Epithelial cell of proximal tubule (primary cell): ENCODE measurements around the gene TMPRSS5. TPM values are rescaled to one million over a fixed set of nuclear protein-coding genes. Genes with fewer than 3 reads are reported as not detected.
A peak's percentile ranks its signal among the peaks of the same experiment; 100 is the strongest.

Source experiments
- DNase-seq: peaks from one replicate; pipeline ENCODE4 v3.0.0-alpha.2; 2011; ENCODE audit warnings: low read depth
- H3K4me3 ChIP-seq: 2 replicates; pipeline ENCODE4 v1.5.1; 2011; ENCODE audit warnings: low read depth, mild to moderate bottlenecking, low read length
- total RNA-seq: library from RNA; depleted of rRNA; stranded (reverse); fragments of >200 nt; gene quantifications from 2 replicates; pipeline ENCODE4 v1.2.3, GENCODE V29; 2015
- TF ChIP-seq, protein P1 (sequence below): conservative IDR thresholded peaks from 2 replicates; pipeline ENCODE4 v1.5.1; 2012; ENCODE audit warnings: low read depth, mild to moderate bottlenecking, low read length

The TMPRSS5 gene
- 0.07 and 0.63 TPM in 2 replicates for total RNA-seq

DNA sequence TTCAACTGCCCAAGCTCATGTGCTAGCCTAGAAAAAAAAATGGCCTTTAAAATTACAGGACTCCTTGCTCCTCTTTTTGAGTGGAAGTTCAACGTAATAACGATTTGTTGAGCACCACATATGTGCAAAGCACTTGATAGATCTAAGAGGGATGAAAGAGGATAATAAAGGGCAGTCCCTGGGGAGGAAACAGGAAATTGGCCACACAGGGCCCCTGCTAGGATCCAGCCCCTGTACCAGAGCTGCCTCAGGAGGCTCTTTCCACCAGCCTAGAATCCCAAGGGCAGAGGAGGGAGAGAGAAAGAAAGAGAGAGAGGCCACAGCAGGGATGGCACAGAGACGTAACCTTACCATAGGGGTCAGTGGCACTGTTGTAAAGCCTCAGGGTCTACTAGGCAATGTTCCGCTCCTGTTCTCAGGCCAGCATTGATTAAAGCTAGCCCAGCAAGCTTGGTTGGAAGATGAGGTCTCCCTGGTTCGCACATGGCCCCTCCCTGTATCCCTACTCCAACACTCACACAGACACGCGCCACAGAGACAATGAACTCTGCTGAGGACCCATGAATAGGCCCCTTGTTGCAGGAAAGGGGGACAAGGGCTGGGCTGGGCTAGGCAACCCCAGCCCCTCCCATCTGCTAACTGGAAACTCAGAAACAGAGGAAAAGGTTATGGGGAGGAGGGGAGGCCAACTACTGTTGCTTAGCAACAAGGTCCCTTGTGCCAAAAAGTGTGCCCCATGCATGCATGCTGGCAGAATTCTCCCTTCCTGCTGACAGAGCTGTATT is at the start of gene TMPRSS5:
TMPRSS5 (minus strand) TSS at position 438 of the 785 bp plus-strand sequence; CDS start at position 354, 84 bp downstream.
- H3K4me3 ChIP-seq: no peak within 1 kb of the TSS
- DNase-seq: no peak
- TF ChIP-seq, protein P1, sequence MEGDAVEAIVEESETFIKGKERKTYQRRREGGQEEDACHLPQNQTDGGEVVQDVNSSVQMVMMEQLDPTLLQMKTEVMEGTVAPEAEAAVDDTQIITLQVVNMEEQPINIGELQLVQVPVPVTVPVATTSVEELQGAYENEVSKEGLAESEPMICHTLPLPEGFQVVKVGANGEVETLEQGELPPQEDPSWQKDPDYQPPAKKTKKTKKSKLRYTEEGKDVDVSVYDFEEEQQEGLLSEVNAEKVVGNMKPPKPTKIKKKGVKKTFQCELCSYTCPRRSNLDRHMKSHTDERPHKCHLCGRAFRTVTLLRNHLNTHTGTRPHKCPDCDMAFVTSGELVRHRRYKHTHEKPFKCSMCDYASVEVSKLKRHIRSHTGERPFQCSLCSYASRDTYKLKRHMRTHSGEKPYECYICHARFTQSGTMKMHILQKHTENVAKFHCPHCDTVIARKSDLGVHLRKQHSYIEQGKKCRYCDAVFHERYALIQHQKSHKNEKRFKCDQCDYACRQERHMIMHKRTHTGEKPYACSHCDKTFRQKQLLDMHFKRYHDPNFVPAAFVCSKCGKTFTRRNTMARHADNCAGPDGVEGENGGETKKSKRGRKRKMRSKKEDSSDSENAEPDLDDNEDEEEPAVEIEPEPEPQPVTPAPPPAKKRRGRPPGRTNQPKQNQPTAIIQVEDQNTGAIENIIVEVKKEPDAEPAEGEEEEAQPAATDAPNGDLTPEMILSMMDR: no peak

DNA sequence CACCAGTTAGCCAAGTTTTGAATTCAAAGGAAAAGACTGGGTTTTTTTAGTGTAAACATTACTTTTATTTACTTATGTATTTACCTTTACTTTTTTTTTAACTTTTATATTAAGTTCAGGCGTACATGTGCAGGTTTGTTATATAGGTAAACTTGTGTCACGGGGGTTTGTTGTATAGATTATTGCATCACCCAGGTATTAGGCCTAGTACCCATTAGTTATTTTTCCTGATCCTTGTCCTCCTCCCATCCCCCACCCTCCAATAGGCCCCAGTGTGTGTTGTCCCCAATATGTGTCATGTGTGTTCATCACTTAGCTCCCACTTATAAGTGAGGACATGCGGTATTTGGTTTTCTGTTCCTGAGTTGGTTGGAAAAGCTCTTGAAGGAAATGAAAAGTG is 46.8 kb upstream of the TMPRSS5 start:
- H3K4me3 ChIP-seq: no peak overlapping the region
- no peak for DNase-seq
- TF ChIP-seq, protein P1: no peak

DNA sequence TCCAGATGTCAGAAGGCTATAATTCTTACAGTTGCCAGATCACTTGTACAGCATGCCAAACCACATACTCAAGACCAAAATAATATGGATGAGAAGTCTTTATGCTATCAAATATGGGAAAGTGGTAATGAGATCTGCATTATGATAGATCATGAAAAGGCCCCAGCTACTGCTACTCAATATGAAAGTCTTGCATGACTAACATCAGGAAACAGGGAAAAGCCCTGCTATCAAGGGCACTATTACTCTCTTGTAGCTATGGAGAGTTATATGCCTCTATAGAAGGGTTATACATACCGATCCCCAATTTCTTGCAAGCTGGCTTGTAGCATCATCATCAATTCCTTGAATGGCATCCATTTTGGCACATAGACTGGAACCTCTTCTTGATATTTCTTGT is 30.2 kb upstream of the TMPRSS5 start:
- TF ChIP-seq, protein P1: no peak
- DNase-seq: no peak
- H3K4me3 ChIP-seq: no peak overlapping the region

DNA sequence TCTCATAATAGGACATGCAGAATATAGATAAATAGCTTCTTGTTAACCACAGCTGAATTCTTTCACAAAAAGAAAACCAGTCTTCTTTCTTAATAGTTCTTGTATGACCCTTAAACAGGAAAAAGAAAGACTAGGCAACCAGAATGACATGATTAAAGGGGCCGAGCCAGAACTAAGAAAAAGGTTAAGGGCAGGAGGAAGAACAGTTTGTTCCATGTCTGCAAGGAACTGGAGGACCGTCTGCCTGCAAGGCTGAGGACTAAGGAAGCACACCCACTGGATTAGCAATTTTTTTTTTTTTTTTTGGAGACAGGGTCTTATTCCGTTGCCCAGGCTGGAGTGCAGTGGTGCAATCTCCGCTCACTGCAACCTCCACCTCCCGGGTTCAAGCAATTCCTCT is 26.0 kb upstream of the TMPRSS5 start:
- TF ChIP-seq, protein P1: no peak
- no peak overlapping the region for H3K4me3 ChIP-seq
- no peak for DNase-seq

DNA sequence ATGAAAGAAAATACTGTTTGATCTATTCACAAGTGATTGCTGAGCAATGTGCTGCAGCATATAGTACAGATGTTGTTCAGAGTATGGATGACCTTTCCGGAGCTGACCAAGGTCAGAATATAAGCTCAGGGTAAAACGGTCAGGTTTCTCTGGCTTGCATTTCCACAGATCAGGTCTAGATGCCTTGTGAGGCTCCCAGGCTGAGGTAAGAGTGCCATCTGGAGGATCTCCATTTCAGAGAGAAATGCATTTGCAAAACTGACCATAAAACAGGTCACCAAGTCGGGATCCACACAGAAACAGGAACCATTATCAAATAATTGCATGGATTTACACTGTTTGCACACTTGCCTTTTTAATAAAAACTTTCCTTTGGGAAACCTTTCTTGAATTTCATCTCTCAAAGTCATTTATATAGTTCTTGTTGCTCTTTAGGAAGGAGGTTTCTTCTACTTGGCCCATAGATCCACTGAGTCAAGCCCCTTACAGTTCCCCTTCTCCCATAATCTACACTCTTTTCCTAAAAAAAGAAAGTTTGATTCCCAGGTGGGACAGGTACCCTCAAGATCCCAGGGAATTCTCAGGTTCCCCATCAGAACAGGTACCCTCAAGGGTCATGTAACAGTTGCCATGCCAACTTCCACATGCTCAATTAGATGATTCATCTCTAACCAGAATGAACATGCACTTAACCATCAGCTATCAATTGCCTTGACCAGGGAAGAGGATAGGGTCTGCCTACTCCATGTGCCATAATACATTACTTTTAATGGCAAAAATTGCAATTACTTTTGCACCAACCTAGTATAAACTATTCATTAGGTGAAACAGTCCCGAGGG is 25.0 kb upstream of the TMPRSS5 start:
- peak; percentile 22 for DNase-seq
- TF ChIP-seq, protein P1: peak; percentile 77
- no peak overlapping the region for H3K4me3 ChIP-seq

DNA sequence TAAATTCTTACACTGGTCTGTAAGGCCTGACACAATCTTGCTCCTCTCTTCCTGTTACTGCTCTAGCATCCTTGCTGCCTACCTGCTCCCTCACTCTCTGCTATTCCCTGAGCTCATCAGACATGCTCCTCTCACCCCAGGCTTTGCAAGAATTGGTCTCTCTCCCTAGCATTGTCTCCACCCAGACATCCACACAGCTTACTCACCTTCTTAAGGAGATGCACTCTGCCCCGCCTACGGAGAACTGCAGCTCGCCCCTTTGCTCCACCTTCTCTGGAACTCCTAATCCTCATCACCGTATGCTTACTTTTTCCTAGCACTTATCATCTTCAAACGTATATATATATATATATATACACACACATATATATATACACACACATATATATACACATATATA is 23.3 kb upstream of the TMPRSS5 start:
- TF ChIP-seq, protein P1: no peak
- DNase-seq: no peak
- H3K4me3 ChIP-seq: no peak overlapping the region
